Glomerular visceral epithelial cell (primary cell): ENCODE results near the gene GABRB2.
"Not testable (repeated sequence)": the region's sequence is repeated elsewhere in the genome, so short reads cannot be mapped to it uniquely, and the experiment has no call there.

Experiments used
- DNase-seq: peaks from one replicate; pipeline ENCODE4 v3.0.0-alpha.2; 2016; ENCODE audit errors: extremely low spot score

The GABRB2 gene

DNA sequence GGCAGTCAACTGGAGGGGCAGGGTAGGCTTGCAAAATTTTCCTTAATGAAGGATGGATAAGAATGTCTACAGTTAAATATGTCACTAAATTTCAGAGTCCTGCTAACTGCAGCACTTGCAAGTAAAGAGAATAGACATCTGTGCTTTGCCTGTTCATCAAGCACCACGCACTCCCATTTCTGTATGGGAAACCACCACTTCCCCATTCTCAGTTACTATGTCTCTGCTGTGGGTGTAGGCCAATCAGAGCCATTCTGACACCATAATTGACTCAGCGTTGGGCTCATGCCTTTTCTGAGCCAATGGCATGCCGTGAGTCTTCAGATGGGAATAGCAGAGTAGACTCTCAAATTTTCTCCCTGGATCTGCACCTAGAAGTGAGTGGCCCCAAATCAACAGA, 247.5 kb downstream of the GABRB2 start:
- DNase-seq: no peak

DNA sequence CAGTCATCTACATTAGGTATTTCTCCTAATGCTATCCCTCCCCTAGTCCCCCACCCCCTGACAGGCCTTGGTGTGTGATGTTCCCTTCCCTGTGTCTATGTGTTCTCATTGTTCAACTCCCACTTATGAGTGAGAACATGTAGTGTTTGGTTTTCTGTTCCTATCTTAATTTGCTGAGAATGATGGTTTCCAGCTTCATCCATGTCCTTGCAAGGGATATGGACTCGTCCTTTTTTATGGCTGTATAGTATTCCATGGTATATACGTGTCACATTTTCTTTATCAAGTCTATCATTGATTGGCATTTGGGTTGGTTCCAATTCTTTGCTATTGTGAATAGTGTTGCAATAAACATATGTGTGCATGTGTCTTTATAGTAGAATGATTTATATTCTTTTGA, 249.1 kb downstream of the GABRB2 start:
- not testable (repeated sequence) for DNase-seq

DNA sequence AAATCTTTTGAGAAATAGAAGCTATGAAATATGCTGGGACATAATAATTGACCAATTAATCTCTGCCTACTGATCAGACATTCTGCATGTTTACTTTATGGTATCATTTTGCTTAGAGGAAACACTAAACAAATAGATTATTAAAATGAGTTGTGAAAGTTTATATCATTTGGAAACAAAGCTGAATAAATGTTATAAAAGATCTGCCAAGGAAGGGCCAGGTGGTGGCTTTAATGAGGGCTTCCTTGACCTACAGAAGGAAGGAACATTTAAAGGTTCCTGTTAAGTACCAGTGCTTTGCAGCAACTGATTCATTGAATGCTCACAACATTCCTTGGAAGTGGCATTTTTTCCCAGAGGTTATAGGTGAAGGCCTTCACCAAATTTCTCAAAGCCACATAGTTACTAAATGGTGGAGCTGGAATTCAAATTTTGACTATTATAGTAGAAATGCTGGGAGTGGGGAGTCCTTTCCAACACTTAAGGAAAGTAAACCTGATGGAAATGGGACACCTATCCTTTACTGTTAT, 250.7 kb downstream of the GABRB2 start:
- DNase-seq: no peak

DNA sequence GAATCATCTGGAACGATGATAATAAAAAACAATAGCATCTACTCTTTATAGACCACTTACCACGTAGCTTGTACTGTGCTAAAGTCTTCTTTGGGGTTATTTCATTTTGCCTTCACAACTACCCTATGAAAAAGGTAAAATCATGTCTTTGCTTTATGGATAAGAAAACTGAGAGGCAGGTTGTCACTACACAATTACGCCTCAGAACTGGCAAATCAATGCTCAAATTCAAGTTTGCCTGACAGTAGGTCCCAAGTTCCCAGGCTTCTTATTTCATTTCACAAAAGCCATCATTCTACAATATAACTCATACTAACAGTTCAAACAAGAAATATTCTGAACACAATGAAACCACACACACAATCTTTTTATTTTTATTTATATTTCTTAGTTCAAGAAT, 258.5 kb downstream of the GABRB2 start:
- DNase-seq: no peak

DNA sequence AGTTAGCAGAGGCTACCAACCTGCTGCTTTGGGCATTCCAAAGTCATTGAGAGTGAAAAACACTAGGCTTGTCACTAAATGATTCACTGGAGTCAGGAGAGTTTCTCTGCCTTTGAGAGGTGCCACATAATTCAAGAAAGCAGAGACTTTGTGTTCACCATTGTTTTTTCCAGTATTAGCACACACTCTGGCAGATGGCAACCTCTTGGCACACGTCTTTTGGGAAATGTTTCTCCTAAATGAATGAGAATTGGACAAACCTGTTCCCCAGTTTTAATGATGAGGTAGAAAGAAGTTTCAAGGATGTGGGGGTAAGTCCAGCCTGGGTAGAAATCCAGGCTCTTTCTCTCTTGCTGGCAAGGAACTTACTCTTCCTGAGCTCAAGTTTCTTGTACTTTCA, 259.1 kb downstream of the GABRB2 start:
- DNase-seq: no peak

DNA sequence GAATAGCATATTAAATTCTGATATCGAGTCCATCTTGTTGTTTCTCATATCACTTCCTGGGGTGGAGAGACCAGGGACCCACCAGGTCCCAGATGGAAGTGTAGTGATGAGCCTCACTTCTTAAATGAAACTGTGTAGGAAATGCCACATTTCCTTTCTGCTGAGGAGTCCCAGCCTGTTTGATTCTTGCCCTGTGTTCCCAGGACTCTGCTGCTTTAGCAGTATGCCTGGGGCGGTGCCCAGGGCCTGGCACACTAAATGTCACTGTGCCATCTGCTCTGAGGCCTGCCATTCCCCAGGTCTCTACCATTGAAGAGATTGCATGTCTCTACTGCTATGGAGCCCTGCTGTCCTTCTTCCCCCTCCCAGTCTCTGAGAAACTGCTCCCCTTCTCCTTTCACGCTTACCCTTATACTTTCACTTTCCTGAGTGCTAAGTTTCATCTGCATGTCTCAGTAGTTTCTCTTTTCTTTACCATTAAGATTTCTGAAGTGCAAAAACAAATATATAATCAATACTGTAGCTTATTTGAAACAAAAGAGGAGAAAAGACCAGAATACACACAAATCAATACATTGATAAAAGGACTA, 260.4 kb downstream of the GABRB2 start:
- no peak for DNase-seq

DNA sequence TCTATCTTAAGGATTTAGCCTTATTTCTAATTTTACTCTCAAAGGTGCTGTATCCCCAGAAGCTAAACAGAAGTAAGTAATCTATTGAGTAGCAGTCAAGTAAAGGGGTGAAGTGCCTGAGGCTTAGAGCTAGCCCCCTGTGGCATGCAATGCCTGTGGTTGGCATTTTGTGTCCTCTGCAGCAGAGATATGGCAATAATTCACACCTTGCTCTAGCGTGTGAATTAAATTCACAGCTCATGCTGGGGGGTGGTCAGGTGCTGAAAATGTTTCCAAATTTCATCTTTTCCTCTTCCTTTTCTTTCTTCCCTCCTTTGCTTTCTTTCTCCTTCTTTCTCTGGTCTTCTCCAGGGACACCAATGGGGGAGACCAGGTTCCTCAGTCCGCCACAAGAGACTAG, 262.1 kb downstream of the GABRB2 start:
- no peak for DNase-seq

DNA sequence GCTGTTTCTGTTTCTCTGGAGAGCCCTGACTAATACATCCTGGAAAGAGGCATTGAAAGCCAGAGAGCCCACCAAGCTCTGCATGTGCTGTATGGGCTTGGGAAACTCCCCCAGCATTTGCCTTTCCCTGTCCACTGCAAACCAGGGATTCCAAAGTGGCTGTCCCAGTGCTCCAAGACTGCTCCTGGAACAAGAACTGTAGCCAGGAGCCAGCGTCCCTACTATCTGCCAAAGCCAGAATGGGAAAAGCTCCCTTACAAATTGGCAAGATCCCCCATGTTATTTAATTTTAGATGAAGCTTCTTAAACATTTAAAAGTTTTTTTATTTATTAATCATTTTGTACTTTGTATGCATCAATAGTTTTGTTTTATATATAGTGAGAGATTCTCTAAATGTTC, 263.2 kb downstream of the GABRB2 start:
- no peak for DNase-seq

DNA sequence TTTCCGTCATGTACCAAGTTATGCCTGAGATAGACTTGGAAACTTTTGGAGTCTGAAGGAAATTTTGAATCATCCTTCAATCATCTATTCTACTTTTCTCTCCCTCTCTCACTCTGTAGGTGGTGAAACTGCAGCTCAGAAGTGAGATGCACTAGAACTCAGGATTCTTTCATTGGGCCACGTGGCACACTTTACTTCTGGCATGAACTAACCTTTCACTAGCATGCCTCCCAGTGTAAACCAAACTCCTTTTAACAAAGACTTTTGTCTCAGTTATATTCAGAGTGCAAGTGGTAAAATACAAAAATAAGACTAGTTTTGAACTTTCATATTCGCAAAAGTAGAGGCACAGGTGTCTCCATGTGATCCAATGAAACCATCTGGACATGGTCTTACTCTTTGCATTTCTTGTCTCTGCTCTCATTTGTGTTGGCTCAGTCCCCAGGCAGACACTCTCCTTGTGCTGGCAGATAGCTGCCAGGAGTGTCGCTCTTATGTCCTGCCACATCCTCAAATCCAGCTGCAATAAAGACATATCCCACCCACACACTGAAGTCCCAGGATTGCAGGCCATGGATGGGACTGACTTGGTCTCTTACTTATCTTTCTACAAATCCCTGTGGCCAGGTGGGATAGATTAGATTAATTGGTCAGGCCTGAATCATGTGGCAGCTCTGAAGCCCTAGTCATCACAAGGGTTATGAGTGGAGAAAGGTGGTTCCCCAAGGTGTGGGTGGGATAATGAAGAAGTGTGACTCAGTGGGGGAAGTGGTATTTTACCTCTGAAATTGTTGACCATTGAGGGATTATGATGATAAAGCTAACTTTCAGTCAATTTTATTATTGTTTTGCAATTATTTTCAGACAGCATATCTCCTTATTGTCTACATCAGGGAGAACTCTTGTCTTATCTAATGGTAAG, 267.5 kb downstream of the GABRB2 start:
- DNase-seq: no peak

DNA sequence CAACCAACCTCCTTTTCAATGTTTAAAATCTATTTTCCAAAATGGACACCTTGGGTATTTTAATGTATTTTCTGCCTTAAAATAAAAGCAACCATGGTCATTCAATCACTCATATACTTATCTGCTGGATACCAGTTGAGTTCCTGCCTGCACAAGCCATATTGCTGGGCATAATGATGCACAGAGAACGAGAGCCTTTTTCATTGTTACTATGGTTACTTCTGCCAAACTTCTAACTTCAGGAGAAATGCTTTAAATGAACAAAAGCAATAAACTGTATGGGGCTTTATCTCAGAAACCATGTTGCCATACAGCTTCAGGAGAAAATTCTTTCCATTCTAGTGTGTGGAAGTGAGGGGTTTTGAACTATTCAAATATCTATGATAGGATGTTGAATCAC, 269.5 kb downstream of the GABRB2 start:
- no peak for DNase-seq

DNA sequence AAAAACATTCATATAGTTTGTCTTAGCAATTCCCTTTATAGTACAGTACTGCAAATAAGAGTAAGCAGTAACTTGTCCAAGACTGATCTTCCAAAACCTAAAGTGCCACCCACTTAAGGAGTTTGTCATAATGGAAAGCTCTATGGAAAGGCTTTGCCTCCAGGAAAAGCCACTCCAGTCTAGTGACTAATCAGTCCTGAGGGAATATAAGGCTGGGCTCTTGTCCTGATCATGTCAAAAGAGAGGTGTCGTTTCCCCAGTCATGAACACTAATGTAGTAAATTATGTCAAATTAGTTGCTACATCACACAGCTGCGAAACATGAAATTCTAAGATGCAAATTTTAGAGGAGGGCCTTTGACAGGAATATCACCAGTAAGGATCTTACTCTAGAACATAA, 271.6 kb downstream of the GABRB2 start:
- no peak for DNase-seq

DNA sequence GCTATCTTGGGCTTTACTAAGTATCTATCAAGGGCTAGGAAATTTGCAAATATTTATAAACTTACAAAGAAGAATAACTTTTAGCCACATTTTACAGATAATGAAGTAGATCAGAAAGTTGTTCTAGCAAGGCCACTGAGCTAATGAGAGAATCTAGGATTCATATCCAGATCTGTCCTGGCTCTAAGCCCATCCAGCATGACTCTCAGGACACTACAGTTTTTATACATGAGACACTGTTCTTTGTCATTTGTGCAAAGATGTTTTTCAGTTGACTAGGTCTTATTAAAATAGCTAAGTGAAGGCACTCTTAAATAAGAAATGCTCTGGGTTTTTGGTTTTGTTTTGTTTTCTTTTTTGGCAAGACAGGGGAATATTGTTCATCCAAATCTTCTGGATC, 273.1 kb downstream of the GABRB2 start:
- DNase-seq: no peak

DNA sequence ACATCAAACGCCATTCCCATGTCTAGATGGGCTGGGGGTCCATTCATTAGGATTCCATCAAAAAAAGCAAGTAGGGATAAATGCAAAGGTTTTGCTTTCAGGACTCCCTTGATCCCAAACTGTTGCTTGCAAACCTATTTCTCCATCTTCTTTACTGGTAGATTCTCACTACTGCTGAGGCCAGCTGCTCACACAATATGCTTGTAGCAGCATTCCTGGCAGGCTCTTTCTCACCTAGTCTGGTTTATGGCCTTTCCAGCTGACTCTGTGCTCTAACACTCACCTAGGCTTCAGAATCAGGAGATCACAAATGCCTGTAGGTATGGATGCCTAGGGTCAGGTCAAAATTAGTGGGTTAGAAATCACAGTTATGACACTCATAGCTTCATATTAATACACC, 274.7 kb downstream of the GABRB2 start:
- no peak for DNase-seq

DNA sequence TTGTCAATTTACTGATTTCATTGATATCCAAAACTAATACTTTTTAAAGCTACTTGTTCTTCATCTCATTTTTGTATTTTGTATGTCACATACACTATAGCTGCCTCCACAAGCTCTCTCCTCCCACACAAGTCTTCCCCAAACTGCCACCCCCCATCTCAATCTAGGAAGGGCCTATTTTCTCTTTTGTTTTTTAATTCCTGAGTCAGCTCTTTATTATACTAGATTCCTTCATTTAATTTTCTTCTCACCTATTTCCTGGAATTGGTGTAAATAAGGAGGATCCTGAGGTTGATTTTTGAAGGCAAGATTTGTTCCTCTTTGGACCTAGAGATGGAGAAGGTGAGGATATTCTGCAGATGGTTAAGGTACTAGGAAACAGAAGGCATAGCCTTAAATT, 277.4 kb downstream of the GABRB2 start:
- DNase-seq: no peak

DNA sequence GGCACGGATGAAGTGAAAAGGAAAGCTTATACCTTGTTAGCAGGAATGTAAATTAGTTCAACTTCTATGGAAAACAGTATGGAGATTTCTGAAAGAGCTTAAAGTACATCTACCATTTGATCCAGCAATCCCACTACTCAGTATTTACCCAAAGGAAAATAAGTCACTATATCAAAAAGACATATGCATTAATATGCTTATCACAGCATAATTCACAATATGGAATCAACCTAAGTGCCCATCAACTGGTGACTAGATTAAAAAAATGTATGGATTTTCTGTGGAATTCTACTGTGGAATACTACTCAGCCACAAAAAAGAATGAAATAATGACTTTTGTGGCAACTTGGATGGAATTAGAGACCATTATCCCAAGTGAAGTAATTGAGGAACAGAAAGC, 279.6 kb downstream of the GABRB2 start:
- DNase-seq: no peak

DNA sequence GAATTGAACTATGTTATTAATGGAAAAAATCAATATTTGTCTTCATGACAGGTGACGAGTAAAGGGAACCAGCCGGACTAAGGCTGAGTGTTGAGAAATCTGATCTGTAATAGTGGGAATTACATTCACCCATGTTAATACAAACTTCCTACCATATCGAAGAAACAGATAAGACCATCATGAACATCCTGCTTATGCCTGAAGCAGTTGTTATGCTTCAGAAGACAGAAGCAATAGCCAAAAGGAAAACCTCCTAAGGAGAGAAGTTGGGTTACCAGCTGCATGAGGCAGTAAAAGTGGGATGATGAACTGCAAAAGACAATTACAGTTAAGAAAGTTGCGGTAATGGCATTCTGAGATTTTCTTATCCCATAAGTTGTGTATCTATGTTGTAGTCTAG, 281.5 kb downstream of the GABRB2 start:
- no peak for DNase-seq

DNA sequence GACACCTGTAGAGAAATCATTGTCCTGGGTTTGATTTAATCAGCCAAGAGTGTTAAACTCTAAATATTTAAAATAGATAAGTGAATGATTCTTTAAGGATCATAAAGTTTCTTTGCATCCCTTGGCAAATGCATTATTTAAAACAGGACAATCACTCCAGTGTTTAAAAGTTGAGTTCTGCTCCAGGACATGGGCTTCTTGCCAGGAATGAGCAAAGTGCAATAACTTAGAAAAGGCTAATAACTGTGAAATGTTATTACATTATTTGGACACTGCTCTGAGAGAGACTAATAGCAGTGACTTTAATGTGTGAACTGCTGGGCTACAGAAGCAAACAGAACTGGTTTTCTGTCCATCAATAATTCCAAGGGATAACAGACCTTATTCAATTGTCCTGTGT, 283.3 kb downstream of the GABRB2 start:
- DNase-seq: no peak

DNA sequence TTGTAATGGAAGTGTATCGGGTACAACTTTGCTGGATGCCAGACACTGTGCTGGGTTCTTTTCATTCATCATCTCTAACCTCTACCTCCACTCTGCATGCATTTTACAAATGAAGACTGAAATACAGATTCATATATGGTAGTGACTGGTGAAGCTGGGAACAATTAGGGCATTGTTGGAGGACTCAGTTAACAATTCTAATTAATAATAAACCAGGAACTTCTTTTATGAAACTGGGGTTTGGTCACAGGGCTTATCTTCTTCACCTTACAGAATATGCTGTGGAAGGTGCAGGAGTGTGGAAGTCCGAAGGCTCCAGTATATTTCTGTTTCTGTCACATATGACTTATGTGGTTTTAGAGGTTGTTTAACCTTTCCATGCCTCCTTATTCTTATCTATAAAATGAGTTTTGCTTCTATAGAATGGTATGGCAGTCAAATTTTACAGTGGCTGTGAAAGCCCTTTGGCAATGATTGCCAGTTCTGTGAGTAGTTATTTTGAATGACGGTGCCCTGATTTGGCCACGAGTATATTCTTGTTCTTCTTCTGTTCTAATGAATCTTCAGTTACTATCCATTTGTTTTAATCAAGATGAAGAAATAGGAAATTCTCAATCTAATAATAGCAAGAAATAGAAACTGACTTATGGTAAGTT, 284.7 kb downstream of the GABRB2 start:
- no peak for DNase-seq

DNA sequence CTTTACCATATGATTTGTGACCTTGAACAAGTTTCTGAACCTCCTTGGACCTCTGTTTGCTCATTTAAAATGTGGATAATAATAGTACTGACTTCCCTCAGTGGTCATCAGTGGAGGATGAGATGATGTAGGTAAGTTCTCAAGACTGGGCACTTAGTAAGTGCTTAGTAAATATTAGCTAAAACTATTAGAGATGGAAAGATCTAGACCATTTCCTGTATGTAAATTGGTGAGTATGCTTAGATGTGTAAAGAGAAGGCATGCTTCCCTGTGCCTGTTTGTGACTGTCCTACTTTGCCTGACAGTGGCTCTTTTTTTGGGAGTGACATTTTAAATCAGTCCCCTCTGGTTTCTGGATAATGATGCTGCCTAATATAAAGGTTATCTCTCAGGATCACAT, 288.1 kb downstream of the GABRB2 start:
- no peak for DNase-seq

DNA sequence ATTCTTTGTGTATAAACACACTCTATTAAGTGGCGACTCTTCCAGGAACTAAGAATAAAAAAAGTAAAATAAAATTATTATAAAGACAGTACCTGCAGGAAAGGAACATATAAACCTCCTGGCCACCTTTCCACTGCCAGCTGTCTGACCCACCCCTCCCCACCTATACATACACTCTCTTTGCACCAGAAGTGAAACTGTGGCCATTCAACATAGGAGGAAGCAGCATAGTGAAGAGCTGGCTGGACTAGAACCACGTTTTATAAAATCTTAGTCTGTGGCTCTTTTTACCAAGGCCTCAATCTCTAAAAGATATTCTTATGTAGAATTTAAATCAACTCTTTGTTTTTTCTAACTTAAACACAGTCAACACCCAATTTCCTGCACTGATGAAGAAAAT, 289.6 kb downstream of the GABRB2 start:
- no peak for DNase-seq

DNA sequence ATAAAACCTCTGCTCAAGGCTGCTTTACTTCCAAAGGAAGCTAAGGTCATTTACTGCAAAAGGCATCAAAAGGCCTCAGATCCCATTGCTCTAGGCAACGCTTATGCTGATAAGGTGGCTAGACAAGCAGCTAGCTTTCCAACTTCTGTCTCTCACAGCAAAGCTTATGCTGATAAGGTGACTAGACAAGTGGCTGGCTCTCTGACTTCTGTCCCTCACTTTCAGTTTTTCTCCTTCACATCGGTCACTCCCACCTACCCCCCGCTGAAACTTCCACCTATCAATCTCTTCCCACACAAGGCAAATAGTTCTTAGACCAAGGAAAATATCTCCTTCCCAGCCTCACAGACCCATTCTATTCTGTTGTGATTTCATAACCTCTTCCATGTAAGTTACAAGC, 293.6 kb downstream of the GABRB2 start:
- DNase-seq: not testable (repeated sequence)

DNA sequence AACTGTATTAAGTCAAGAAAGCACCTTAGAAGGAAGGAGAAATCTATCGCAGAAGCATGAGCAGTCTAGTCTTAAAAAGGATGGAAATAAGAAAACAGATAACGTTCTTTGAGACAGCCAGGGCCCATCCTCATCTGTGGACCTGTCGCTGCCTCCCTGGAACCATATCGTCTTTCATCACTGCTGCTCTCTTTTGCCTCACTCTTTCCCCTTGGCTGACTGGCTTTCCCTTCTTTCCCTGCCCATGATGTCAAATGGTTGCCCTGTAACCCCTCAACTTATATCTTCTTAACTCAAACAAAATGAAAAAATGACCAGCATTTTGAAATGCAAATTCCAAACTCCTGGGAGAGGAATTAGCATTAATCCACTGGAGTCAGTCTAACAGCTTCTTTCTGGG, 299.8 kb downstream of the GABRB2 start:
- DNase-seq: no peak

DNA sequence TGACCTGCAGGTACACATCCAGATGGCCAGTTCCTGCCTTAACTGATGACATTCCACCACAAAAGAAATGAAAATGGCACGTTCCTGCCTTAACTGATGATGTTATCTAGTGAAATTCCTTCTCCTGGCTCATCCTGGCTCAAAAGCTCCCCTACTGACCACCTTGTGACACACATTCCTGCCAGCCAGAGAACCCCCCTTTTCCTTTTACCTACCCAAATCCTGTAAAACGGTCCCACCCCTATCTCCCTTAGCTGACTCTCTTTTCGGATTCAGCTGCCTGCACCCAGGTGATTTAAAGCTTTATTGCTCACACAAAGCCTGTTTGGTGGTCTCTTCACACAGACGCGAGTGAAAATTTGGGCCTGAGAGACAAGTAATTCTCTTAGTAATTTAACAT, 300.7 kb downstream of the GABRB2 start:
- DNase-seq: not testable (repeated sequence)
